Epithelial cell of prostate (primary cell): ENCODE measurements around the gene MYO5B.

Source experiments
- DNase-seq: peaks from one replicate; pipeline ENCODE4 v3.0.0-alpha.2; 2011; ENCODE audit warnings: low read depth, low spot score
- H3K27ac ChIP-seq: fragments of 450-650 bp; 2 replicates; pipeline ENCODE4 v1.5.1; 2017; ENCODE audit warnings: mild to moderate bottlenecking

Gene MYO5B

DNA sequence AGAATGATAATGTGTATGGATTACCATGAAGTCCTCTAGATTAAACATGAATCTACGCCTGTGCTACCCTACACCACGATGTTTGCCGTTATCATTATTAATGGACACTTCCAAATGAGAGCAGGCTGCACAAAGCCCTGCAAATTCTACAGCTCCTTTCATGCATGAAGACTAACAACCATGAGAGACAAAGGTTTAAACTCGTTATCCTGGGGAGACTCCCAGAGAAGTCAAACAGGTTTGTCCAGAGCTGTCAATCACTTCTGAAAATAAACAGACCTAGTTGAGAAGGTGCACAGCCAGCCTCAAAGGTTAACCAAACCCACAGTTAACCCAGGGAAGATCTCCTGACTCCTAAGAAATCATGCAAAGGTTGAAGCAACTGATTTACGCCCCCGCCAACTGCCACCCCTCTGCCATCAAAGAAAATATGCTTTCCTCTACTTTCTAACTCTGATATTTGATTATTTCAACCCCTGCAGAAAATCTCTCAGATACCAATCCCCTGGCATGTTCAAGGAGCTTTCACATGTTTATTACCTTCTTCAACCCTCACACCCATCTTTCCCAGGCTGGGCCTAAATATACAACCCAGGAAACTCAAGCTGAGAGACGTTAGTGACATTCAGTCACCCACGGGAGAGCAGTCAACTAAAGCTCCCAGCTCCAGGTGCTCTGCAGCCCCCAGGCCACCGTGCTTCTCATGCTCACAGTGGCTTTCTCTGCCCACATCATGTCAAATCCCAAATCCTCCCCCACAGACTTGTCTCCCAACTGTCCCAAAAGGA, 35.9 kb downstream of the MYO5B start:
- DNase-seq: peak; percentile 56

DNA sequence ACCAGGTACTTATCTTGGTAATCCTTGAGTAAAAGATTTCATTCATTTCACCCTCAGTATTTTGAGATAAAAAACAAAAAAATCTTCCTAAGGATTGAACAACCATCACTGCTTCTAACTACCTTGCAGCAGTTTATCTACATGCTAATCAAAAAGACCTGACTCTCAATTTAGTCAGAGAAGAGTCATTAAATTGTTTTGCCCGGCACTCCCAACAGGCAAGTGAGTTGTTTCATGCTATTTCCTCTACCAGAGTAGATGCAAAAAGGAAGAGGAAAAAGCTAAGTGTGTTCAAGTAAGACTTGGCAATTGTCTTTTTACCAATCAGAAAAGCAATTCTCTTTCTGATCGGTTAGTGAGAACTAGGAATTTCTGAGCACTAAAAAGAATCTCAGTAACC, 39.5 kb downstream of the MYO5B start:
- no peak for DNase-seq
- peak overlapping the region; percentile 79 for H3K27ac ChIP-seq

More for the DNA sequence above, 35.9 kb downstream of the MYO5B start:
- H3K27ac ChIP-seq: peak overlapping the region; percentile 59

DNA sequence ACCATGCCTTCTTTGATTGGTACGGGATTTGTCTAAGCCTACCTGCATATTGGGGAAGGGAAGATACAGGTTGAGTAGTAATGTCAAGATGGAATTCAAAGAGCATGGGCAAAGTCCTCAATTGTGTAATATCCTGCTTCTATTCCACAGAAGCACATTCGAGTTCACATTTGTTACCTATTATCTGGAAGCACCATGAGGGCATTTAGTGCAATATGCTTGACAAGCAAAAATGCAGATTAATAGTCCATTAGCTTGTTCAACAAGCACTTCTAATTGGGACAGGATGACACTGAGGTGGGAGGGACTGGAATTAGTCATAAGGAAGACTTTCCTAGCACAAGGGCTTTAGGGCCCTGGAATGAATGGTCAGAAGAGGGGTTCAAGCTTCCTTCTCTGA, 40.5 kb downstream of the MYO5B start:
- no peak for DNase-seq
- H3K27ac ChIP-seq: peak overlapping the region; percentile 79

DNA sequence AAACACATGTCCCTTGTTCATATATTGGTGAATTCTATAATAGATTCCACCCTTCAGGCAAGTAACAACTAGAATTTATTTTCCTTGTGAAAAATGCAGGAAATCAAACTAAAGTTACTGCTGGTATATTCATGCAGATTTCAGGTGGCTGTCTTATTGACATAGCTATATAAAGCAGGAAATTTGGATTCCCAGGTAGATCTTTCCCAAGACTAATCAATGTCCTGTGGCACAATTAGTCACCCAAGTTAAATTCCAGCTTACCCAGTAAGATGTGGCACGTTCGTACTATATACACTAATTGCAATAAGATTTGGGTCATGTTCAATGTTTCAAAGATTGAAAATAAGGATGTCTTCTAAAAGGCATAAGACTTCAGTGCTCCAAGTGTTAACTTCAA, 42.0 kb downstream of the MYO5B start:
- no peak for DNase-seq

DNA sequence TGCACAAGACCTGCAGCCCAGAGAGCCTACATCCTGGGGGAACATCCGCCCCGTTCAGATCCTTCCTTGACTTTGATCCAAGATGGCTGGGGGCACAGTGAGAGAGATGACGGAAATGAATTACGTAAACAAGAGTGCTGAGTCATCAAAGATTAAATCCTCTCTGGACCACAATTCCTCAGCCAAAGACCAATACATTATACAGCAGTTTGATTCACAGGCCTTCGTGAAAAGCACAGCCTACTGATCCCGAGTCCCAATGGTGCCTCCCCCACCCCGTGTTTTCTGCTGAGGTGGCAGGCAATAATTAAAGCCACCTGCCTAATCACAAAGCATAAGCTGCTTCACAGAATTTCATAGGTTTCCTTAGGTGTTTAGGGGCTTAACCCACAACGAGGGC, 43.0 kb downstream of the MYO5B start:
- H3K27ac ChIP-seq: peak overlapping the region; percentile 36
- peak; percentile 46 for DNase-seq

More for the DNA sequence above, 42.0 kb downstream of the MYO5B start:
- peak overlapping the region; percentile 36 for H3K27ac ChIP-seq

DNA sequence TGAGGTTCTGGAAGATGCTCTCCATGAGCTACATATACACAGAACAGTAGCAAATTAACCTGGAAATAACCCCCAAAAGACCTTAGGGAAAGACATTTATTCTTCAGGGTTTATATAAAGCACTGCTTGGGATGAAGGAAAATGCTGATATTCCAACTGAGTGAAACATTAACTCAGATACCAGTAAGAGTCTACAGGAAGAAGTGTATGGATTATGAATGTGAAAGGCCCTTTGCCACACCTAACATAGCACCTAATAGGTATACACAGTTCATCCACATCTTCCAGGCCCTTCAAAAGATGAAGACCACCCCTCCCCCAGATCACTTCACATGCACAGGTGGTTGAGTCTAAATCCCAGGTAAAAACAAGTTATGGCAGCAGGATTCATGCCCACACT, 50.4 kb downstream of the MYO5B start:
- no peak for DNase-seq
- H3K27ac ChIP-seq: peak overlapping the region; percentile 67

DNA sequence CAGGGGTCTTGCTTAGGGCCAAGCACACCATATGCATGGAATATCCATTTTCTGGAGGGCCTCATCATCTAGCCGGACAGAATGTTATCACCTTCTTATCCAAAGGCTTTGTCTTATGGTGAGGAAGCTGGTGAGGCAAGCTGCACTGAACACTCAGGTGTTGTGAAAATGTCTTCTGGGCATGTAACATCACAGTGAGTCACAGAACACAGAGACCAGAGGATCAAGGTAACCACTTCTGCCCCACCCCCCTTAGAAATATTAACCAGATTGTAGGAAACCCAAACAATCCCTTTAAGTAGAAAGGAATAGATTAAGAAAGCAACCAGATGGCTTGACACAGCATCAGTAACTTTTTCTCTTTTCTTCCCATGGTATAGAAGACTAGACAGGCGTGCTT, 51.1 kb downstream of the MYO5B start:
- DNase-seq: peak; percentile 89
- peak overlapping the region; percentile 67 for H3K27ac ChIP-seq

DNA sequence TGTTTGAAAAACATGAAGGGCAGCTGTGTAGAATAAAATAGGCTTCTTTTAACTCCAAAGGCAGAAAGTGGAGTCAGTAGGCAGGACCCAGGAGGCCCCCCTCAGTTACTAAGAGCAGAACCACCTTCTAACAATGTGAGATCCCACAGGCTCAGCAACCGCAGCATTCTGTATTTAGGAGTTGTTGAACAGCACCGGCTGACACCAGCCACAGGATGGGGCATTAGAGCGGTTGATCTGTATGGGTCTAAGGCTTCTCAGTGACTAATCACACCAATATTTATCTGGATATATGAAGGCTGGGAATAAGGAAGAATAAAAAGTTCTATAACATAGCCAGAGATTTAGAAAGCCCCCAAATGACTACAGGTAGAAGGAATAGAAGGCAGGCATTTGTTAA, 51.7 kb downstream of the MYO5B start:
- no peak for DNase-seq
- H3K27ac ChIP-seq: peak overlapping the region; percentile 67

DNA sequence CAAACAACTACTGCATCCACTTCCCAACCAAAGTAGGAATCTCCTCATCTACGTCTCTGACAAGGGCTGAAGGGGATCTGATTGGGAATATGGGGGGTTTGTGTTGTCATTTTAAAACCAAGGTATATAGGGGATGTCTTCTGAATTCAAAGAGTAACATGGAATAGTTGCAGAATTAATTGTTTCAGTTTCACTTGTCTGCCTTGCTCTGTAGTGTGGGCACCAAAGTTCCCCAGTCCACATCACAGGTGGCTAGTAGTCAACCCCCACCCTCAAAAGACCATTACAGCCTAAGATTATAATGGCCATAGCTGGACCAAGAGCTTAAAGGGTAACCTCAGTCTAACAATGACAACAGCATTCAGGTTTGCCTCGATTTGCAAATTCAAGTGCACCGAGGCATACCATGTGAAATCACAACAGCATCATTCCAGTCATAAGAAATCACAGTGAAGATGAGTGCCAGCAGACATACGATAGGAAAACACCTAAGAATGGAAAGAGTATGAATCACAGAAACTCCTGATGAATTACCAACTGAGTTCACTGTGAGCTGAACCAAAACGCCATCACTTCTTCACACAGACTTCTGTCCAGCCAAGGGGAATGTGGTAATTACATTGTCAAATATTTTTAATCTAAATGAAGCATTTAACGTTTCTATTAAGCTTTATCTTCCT, 52.4 kb downstream of the MYO5B start:
- peak overlapping the region; percentile 67 for H3K27ac ChIP-seq
- peak; percentile 66 for DNase-seq

DNA sequence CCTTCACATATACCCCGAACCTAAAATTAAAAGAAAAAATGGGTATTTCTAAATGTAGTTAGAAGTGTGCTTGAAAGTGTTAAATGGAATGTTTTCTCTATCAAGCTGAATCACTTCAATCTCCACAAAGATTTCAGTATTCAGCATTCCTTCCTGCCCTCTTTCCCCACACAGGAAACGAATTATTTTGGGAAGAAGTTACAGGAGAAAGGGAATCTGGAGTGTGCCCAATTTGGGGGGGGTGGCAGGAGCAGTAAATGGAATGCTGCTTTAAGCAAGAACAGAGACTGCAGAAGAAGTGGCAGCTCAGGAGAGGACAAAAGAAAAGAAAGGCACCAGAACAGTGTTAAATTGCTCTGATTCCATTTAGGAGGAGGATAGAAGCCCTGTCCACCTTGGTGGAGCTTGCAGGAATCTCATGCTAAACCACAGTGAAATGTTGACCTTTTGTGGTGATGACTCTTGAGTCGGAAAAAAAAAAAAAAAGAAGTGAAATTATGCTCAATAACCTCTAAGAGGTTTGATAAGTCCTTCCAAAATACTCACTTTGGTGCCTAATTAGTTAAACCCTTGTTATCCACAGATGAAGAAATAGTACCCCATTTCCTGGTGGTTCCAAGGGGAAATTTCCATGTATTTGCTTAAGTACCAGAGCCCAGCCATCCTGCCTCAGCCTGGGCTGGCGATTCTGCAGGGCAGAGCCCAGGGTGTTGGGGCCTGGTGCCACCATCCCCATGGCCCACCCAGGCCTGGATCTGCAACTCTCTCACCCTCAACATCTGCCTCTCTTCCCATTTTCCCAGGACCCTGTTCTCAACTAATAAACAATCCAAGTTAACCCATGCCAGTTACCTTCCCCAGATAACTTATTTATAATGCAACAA, 56.5 kb downstream of the MYO5B start:
- DNase-seq: no peak
- H3K27ac ChIP-seq: no peak overlapping the region

DNA sequence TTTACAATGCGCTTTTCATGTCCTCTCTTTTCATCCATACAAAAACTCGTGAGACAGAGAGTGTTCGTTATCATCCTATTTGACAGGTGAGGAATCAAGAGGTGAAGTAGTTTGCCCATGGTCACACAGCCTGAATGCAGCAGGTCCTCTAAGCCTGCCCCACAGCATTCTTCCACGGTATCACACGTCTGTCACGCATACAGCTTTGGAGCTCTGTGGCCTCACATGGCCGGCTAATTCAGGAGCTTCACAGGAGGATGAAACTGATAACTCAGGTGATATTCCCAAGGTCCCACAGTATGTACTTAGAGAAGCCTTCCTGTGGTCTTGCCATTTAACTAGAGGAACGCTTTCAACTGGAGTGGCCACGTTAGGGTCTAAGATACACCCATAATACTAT, 59.0 kb downstream of the MYO5B start:
- no peak for DNase-seq
- no peak overlapping the region for H3K27ac ChIP-seq

DNA sequence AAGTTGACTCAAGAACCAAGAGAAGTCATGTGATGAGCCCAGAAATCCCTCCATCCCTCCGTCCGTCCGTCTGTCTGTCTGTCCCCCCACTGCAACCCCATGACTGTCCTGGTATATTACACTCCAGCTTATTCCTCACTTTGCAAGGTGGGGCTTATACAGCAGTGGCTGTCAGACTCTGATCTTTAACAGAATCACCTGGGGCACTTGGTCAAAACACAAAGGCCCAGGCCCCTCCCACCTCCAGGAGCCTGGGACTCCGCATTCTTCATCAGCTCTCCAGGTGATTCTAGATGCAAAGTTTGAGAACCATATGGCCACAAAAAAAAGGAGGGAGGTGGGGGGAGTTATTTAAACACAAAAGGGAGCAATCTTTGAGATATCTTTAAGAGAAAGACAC, 61.4 kb downstream of the MYO5B start:
- H3K27ac ChIP-seq: peak overlapping the region; percentile 84
- DNase-seq: no peak

DNA sequence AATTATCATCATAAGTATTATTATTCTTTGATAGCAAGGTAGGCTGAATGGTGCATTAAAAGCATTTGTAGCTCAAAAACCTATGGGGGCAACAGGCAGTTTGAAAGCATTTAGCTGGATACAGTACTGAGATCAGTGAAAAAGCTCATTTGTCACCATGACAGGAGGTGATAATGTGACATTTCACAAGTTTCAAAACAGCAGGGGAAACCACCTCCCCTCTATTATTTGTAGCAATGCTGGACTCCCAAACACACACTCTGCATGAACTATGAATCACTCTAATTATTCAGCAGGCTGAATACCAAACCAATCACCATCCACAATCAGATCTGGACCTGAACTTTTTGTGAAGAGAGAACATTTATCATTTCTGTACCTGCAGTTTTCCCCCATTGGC, 63.4 kb downstream of the MYO5B start:
- H3K27ac ChIP-seq: peak overlapping the region; percentile 84
- DNase-seq: no peak

DNA sequence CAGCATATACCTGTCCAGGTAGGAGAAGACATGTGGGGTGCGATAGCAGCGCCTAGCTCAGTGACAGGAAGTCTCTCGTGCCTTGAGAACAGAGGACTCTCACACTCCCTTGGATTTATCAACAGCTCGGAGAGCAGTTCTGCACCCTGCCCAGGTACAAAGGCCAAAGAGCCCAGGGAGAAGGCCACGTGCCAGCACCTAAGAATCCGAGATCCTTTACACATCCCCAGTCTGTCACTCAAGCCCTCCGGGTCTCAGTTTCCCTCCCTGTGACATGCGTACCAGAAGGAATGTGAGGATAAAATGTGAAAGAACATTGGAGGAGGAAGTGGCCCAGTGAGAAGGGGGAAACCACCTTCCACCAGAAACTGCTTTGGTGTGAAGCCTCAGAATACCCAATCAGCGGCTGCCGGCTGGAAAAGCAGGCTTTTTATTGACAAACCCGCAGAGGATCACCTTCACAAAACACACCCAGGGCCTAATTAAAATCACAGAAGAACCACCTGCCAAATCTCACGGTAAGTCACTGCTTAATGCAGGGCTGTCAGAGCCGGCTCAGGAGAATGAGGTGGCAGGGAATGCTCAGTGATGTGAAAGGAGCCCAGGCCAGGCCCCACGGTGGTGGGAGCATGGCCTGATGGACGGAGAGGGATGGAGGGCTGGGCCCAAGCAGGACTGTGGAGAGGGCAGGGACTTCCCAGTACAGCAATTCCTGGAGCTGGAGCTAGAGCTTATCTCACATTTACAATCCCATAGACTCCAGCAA, 66.3 kb downstream of the MYO5B start:
- DNase-seq: no peak
- H3K27ac ChIP-seq: peak overlapping the region; percentile 84

DNA sequence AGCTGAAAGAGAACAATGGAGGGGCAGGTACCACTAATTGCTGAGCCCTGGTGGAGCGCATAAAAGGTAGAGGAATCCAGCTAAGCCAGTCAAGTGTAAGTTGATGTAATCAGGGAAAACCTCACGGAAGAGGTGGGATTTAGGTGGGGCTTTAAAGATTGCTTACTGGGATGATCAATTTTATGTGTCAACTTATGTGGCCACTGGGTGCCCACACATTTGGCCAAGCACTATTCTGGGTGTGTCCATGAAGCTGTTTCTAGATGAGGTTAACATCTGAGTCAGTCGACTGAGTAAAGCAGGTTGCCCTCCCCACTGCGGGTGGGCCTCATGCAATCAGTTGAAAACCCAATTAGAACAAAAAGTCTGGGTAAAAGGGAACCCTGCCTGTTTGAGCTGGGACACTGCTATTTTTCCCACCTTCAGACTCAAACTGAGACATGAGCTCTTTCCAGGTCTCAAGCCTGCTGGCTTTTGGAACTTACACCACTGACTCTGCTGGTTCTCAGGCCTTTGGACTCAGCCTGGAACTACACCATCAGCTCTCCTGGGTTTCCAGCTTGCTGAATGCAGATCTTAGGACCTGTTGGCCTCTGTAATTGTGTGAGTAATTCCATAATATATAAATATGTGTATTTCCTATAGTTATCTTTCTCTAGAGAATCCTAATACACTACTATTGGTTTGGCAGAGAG, 67.3 kb downstream of the MYO5B start:
- H3K27ac ChIP-seq: peak overlapping the region; percentile 84
- peak; percentile 39 for DNase-seq

DNA sequence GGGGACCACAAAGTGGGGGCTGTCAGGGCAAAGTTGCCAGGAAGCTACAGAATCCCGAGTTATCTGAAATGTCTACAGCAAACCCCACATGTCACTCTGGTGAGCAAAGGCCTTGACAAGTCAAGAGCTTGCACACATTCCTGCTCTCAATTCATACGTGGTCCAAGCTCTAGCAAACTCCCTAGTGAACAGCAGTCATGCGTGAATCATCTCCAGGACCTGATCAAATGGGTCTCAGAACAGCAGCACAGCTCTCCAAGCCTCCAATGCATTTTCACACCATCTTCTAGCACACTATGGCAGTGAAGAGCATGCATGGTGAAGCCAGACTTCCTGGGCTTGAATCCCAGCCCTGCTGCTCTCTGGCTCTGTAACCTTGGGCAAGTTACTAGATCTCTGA, 68.5 kb downstream of the MYO5B start:
- H3K27ac ChIP-seq: peak overlapping the region; percentile 84
- no peak for DNase-seq

DNA sequence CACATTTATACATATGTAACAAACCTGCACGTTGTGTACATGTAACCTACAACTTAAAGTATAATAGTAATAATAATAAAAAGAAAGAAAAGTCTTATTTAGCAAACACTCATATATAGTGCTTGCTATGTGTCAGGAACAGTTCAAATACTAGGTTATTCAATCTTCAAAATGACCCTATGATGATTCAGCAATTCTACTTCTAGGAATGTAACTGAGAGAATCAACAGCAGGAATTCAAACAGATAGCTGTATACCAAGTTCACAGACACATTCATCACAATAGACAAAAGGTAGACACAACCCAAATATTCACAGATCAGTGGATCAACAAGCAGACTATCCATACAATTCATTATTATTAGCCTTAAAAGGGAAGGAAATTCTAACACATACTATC, 69.5 kb downstream of the MYO5B start:
- H3K27ac ChIP-seq: peak overlapping the region; percentile 84
- no peak for DNase-seq

DNA sequence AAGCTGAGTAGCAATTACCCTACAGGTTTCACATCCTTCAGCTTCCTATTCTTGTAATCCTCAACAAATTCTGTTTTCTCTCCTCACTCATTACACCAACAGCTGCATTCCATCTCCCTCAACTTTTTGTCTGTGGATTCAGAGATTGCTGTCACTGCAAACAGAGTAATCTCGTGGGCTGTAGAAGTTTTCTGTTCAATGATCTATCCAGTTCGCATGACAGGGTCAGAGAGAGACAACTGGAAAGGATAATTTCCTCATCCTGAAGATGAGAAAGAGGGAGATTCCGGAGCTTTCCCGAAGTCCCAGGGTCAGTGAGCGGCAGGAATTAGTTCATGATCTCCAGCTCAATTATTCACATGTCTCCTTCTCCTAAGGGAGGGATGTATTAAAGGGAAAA, 75.7 kb downstream of the MYO5B start:
- no peak for DNase-seq
- no peak overlapping the region for H3K27ac ChIP-seq

DNA sequence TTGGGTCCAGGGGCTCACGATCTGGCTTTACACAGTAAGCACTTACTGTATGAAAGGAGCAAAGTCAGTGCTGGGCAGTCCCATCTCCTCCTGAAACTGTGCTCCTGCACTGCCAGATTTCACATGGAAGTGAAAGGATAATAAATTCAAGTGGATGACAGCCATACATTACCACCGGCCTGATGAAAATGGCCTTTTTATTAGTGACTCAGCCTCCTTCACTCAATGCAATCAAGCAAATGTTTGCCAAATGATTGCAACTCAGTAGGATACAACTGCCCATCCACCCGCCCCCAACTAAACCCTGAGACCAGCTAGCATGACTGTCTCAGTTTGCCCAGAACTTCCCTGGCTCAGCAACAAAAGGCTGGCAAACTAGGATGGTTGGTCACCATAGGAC, 77.1 kb downstream of the MYO5B start:
- DNase-seq: no peak
- H3K27ac ChIP-seq: no peak overlapping the region

DNA sequence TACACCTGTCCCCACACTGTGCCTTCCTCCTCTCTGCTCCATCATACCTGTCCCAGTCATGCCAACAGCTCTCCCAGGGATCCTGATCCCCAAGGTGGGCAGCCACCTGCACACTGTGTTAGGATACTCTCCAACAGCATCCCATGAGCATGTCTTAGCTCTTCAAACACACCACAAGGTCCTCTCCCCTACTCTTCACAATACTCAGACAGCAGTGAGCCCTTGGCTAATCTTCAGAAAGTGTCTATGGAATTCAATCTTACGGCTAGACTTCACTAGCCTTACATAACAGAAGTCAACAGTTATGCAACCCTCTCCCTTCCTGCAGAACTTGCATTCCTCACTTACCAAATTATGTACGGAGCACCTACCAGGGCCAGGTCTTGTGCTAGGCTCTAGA, 79.9 kb downstream of the MYO5B start:
- DNase-seq: no peak
- H3K27ac ChIP-seq: no peak overlapping the region
